Measurements from ENCODE around the gene DLGAP1. TPM values are rescaled to one million over a fixed set of nuclear protein-coding genes. Genes with fewer than 3 reads are reported as not detected.
A peak's percentile ranks its signal among the peaks of the same experiment; 100 is the strongest.

DLGAP1 gene
- total RNA-seq, 1 experiment from 2014 or later, result 0.07 TPM

- ChIA-PET POLR2A (interaction anchor here (0.7 to 1.7 kb wide), 7 partner anchors 15 to 202 kb away, joined by 3 to 11 read pairs (median 4); no protein-coding TSS in a partner anchor), CTCF (interaction anchor here (1.1 to 1.4 kb wide), 2 partner anchors 15 to 16 kb away, joined by 4 to 6 read pairs; no protein-coding TSS in a partner anchor)
- BruUV-seq (replicated peaks), result no TSS peak
- Mint-ChIP-seq H3K4me3 (ENCODE audit: unreplicated experiment) (peak overlapping the region; percentile 52), H3K4me1 (ENCODE audit: low read depth, unreplicated experiment) (peaks cover 53% of the 10 kb centered on the region), H3K36me3 (ENCODE audit: insufficient read depth, unreplicated experiment) (peaks cover 30% of the 10 kb centered on the region), H3K9me3 (ENCODE audit: unreplicated experiment) (no peaks in the 10 kb centered on the region), H3K27ac (ENCODE audit: unreplicated experiment) (peak overlapping the region; percentile 90), H3K27me3 (ENCODE audit: insufficient read depth, unreplicated experiment) (no peaks in the 10 kb centered on the region)
- Histone ChIP-seq H3K9me3 (no peaks in the 10 kb centered on the region), H3K4me1 (peaks cover 75% of the 10 kb centered on the region), H3K4me3 (ENCODE audit: low read depth, low read length) (no peak overlapping the region), H3K27me3 (replicated peaks; ENCODE audit: control insufficient read depth, insufficient read depth, low read length) (no peaks in the 10 kb centered on the region; the same call in 1 of the 2 replicates), H3K36me3 (ENCODE audit: control insufficient read depth, insufficient read depth, low read length) (no peaks in the 10 kb centered on the region)
- no peak for TF ChIP-seq CTCF (IDR thresholded peaks at IDR 0.05; ENCODE audit: insufficient read depth in 1 of 2, low read depth in 1 of 2, low read length in 1 of 2, severe bottlenecking in 1 of 2, unreplicated experiment in 1 of 2)
- peak; percentile 66 to 73 for DNase-seq
- intact Hi-C loops (cut with micrococcal nuclease; ENCODE audit: unreplicated experiment), result loop anchor here (2.0 kb wide), 1 partner anchor 15 kb away; no protein-coding TSS in a partner anchor
Measured at GRCh38 chr18:3649633-3650426, 805.3 kb downstream of the DLGAP1 start.

GRCh38 chr18:3649135-3649632, 805.9 kb downstream of the DLGAP1 start:
- peak overlapping the region; percentile 5 for H3K4me3 Mint-ChIP-seq (ENCODE audit: unreplicated experiment)
- no peaks in the 10 kb centered on the region for H3K9me3 Mint-ChIP-seq (ENCODE audit: unreplicated experiment)
- intact Hi-C loops (cut with micrococcal nuclease; ENCODE audit: unreplicated experiment), result loop anchor here (2.0 kb wide), 1 partner anchor 16 kb away; no protein-coding TSS in a partner anchor
- ChIA-PET POLR2A (interaction anchor here (0.8 to 1.7 kb wide), 4 partner anchors 16 to 201 kb away, joined by 3 to 7 read pairs (median 5); no protein-coding TSS in a partner anchor), CTCF (interaction anchor here (1.4 kb wide), 1 partner anchor 17 kb away, joined by 6 read pairs; no protein-coding TSS in a partner anchor)
- Histone ChIP-seq H3K4me3 (ENCODE audit: low read depth, low read length) (no peak overlapping the region), H3K9me3 (no peaks in the 10 kb centered on the region), H3K27me3 (replicated peaks; ENCODE audit: control insufficient read depth, insufficient read depth, low read length) (no peaks in the 10 kb centered on the region; the same call in 1 of the 2 replicates), H3K4me1 (peaks cover 69% of the 10 kb centered on the region), H3K36me3 (ENCODE audit: control insufficient read depth, insufficient read depth, low read length) (no peaks in the 10 kb centered on the region)
- no TSS peak for BruUV-seq (replicated peaks)
- no peak for TF ChIP-seq CTCF (IDR thresholded peaks at IDR 0.05; ENCODE audit: insufficient read depth in 1 of 2, low read depth in 1 of 2, low read length in 1 of 2, severe bottlenecking in 1 of 2, unreplicated experiment in 1 of 2)
- H3K4me1 Mint-ChIP-seq (ENCODE audit: low read depth, unreplicated experiment), result peaks cover 46% of the 10 kb centered on the region
- no peak for DNase-seq
- H3K27me3 Mint-ChIP-seq (ENCODE audit: insufficient read depth, unreplicated experiment), result no peaks in the 10 kb centered on the region
- peak overlapping the region; percentile 90 for H3K27ac Mint-ChIP-seq (ENCODE audit: unreplicated experiment)
- H3K36me3 Mint-ChIP-seq (ENCODE audit: insufficient read depth, unreplicated experiment), result peaks cover 24% of the 10 kb centered on the region

- intact Hi-C loops (cut with micrococcal nuclease; ENCODE audit: unreplicated experiment), result loop anchor here (2.0 kb wide), 1 partner anchor 16 kb away; no protein-coding TSS in a partner anchor
- ChIA-PET CTCF (interaction anchor here (1.4 kb wide), 1 partner anchor 18 kb away, joined by 6 read pairs; no protein-coding TSS in a partner anchor), POLR2A (interaction anchor here (0.9 kb wide), 1 partner anchor 201 kb away, joined by 4 read pairs; no protein-coding TSS in a partner anchor)
- no peak for TF ChIP-seq CTCF (IDR thresholded peaks at IDR 0.05; ENCODE audit: insufficient read depth in 1 of 2, low read depth in 1 of 2, low read length in 1 of 2, severe bottlenecking in 1 of 2, unreplicated experiment in 1 of 2)
- Histone ChIP-seq H3K9me3 (no peaks in the 10 kb centered on the region), H3K4me1 (peaks cover 63% of the 10 kb centered on the region), H3K27me3 (replicated peaks; ENCODE audit: control insufficient read depth, insufficient read depth, low read length) (no peaks in the 10 kb centered on the region; the same call in 1 of the 2 replicates), H3K4me3 (ENCODE audit: low read depth, low read length) (no peak overlapping the region), H3K36me3 (ENCODE audit: control insufficient read depth, insufficient read depth, low read length) (no peaks in the 10 kb centered on the region)
- Mint-ChIP-seq H3K4me3 (ENCODE audit: unreplicated experiment) (no peak overlapping the region), H3K36me3 (ENCODE audit: insufficient read depth, unreplicated experiment) (peaks cover 25% of the 10 kb centered on the region), H3K27me3 (ENCODE audit: insufficient read depth, unreplicated experiment) (no peaks in the 10 kb centered on the region), H3K9me3 (ENCODE audit: unreplicated experiment) (no peaks in the 10 kb centered on the region), H3K27ac (ENCODE audit: unreplicated experiment) (peak overlapping the region; percentile 90), H3K4me1 (ENCODE audit: low read depth, unreplicated experiment) (peaks cover 41% of the 10 kb centered on the region)
- no TSS peak for BruUV-seq (replicated peaks)
- no peak for DNase-seq
Measured at GRCh38 chr18:3648641-3649040, 806.5 kb downstream of the DLGAP1 start.

Data from Caco-2 (cell line).